ENCODE data around the gene LHX4.
A peak's percentile ranks its signal among the peaks of the same experiment; 100 is the strongest.

Gene LHX4

GRCh38 chr1:180224902-180225301, 5.2 kb upstream of the LHX4 start:
- Histone ChIP-seq H3K9ac (ENCODE audit: low read depth in 1 of 2, low read length in 2 of 2) (no peak overlapping the region), H3K4me3 (ENCODE audit: low read length in 2 of 2) (no peak overlapping the region), H3K36me3 (ENCODE audit: control insufficient read depth in 2 of 2, insufficient read depth in 2 of 2, low read length in 2 of 2) (no peaks in the 10 kb centered on the region), H3K27ac (ENCODE audit: low read depth in 2 of 2, low read length in 2 of 2) (no peak overlapping the region), H3K9me3 (ENCODE audit: control insufficient read depth in 2 of 2, low read length in 2 of 2) (no peaks in the 10 kb centered on the region), H3K27me3 (ENCODE audit: control insufficient read depth in 2 of 2, insufficient read depth in 2 of 2, low read length in 2 of 2) (peaks cover 44 to 63% of the 10 kb centered on the region in 2 donors), H3K4me1 (ENCODE audit: control insufficient read depth in 2 of 2, insufficient read depth in 2 of 2, low read length in 2 of 2) (peaks cover 0 to 5% of the 10 kb centered on the region in 2 donors)

GRCh38 chr1:180225403-180225802, 4.7 kb upstream of the LHX4 start:
- Histone ChIP-seq H3K4me3 (ENCODE audit: low read length in 2 of 2) (no peak overlapping the region), H3K27me3 (ENCODE audit: control insufficient read depth in 2 of 2, insufficient read depth in 2 of 2, low read length in 2 of 2) (peaks cover 46 to 66% of the 10 kb centered on the region in 2 donors), H3K9ac (ENCODE audit: low read depth in 1 of 2, low read length in 2 of 2) (no peak overlapping the region), H3K9me3 (ENCODE audit: control insufficient read depth in 2 of 2, low read length in 2 of 2) (no peaks in the 10 kb centered on the region), H3K4me1 (ENCODE audit: control insufficient read depth in 2 of 2, insufficient read depth in 2 of 2, low read length in 2 of 2) (peaks cover 1 to 7% of the 10 kb centered on the region in 2 donors), H3K27ac (ENCODE audit: low read depth in 2 of 2, low read length in 2 of 2) (no peak overlapping the region), H3K36me3 (ENCODE audit: control insufficient read depth in 2 of 2, insufficient read depth in 2 of 2, low read length in 2 of 2) (no peaks in the 10 kb centered on the region)

- Histone ChIP-seq H3K9me3 (ENCODE audit: control insufficient read depth in 2 of 2, low read length in 2 of 2) (no peaks in the 10 kb centered on the region), H3K4me3 (ENCODE audit: low read length in 2 of 2) (no peak overlapping the region), H3K4me1 (ENCODE audit: control insufficient read depth in 2 of 2, insufficient read depth in 2 of 2, low read length in 2 of 2) (peaks cover 13 to 17% of the 10 kb centered on the region in 2 donors), H3K36me3 (ENCODE audit: control insufficient read depth in 2 of 2, insufficient read depth in 2 of 2, low read length in 2 of 2) (no peaks in the 10 kb centered on the region), H3K27me3 (ENCODE audit: control insufficient read depth in 2 of 2, insufficient read depth in 2 of 2, low read length in 2 of 2) (peaks cover 65 to 78% of the 10 kb centered on the region in 2 donors), H3K27ac (ENCODE audit: low read depth in 2 of 2, low read length in 2 of 2) (no peak overlapping the region), H3K9ac (ENCODE audit: low read depth in 1 of 2, low read length in 2 of 2) (no peak overlapping the region)
Measured at GRCh38 chr1:180227861-180228647, 2.0 kb upstream of the LHX4 start.

- H3K36me3 ChIP-seq (ENCODE audit: control insufficient read depth in 2 of 2, insufficient read depth in 2 of 2, low read length in 2 of 2) = no peaks in the 10 kb centered on the region
- no peaks in the 10 kb centered on the region for H3K9me3 ChIP-seq (ENCODE audit: control insufficient read depth in 2 of 2, low read length in 2 of 2)
- no peak overlapping the region for H3K27ac ChIP-seq (ENCODE audit: low read depth in 2 of 2, low read length in 2 of 2)
- peaks cover 70 to 81% of the 10 kb centered on the region in 2 donors for H3K27me3 ChIP-seq (ENCODE audit: control insufficient read depth in 2 of 2, insufficient read depth in 2 of 2, low read length in 2 of 2)
- H3K4me3 ChIP-seq (ENCODE audit: low read length in 2 of 2) = peak overlapping the region; percentile 60 to 67
- H3K9ac ChIP-seq (ENCODE audit: low read depth in 1 of 2, low read length in 2 of 2) = no peak overlapping the region
- H3K4me1 ChIP-seq (ENCODE audit: control insufficient read depth in 2 of 2, insufficient read depth in 2 of 2, low read length in 2 of 2) = peaks cover 13 to 17% of the 10 kb centered on the region in 2 donors
Measured at GRCh38 chr1:180228648-180229482, 1.2 kb upstream of the LHX4 start.

DNA sequence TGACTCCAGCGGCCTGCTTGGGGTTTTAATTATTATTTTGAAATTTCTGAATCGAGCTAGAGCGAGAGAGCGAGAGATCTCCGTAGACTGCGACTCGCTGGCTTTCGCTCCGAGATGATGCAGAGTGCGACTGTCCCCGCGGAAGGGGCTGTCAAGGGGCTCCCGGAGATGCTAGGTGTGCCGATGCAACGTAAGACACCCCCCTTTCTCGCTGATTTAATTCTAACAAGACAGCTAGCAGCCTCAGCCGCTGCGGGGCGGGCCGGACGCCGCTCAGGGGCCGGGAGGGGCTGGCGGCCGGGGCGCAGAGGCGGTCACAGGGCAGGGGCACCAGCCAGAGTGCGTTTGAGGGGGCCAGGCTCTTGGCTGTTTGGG, 339 bp downstream of the LHX4 start:
- H3K4me1 ChIP-seq (ENCODE audit: control insufficient read depth in 2 of 2, insufficient read depth in 2 of 2, low read length in 2 of 2) = peaks cover 24 to 29% of the 10 kb centered on the region in 2 donors
- H3K27me3 ChIP-seq (ENCODE audit: control insufficient read depth in 2 of 2, insufficient read depth in 2 of 2, low read length in 2 of 2) = peaks cover 72 to 85% of the 10 kb centered on the region in 2 donors
- H3K9me3 ChIP-seq (ENCODE audit: control insufficient read depth in 2 of 2, low read length in 2 of 2) = no peaks in the 10 kb centered on the region
- H3K4me3 ChIP-seq (ENCODE audit: low read length in 2 of 2) = peak overlapping the region; percentile 51 to 61
- H3K27ac ChIP-seq (ENCODE audit: low read depth in 2 of 2, low read length in 2 of 2) = no peak overlapping the region
- H3K9ac ChIP-seq (ENCODE audit: low read depth in 1 of 2, low read length in 2 of 2) = no peak overlapping the region
- H3K36me3 ChIP-seq (ENCODE audit: control insufficient read depth in 2 of 2, insufficient read depth in 2 of 2, low read length in 2 of 2) = no peaks in the 10 kb centered on the region

DNA sequence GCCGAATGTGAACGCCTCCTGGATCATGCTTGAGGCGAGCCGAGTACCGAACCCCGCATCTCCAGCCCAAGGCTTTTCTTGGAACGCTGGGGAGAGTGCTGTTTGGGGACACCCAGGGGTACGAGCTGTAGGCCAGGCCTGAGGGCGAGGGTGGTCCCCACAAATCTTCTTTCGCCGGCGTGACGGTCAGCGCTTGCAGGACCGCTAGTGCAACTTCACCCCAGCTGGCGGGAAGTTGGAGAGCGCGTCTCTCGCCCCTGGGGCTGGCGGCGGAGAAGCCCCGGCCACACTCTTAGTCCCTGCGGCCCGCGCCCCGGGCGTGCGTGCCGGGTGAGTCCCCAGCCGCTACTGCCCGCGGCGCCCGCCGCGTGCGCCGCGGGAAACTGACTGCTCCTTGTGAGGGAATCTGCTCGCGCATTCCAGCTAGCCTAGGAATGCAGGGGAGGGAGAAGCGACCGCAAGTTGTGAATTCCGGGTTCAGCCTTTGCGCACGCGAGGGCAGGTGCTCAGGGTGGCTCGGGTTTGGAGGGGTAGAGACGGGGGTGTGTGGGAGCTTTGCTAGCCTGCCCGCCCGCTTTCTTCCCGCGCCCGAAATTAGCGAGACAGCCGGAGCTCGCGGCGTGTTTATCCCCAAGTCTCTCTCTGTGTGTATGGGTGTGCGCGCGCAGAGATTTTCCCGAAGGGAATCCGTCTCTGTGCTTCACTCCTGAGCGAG, 884 bp downstream of the LHX4 start:
- peak overlapping the region; percentile 49 to 61 for H3K4me3 ChIP-seq (ENCODE audit: low read length in 2 of 2)
- no peak overlapping the region for H3K9ac ChIP-seq (ENCODE audit: low read depth in 1 of 2, low read length in 2 of 2)
- no peaks in the 10 kb centered on the region for H3K9me3 ChIP-seq (ENCODE audit: control insufficient read depth in 2 of 2, low read length in 2 of 2)
- H3K27ac ChIP-seq (ENCODE audit: low read depth in 2 of 2, low read length in 2 of 2) = no peak overlapping the region
- H3K36me3 ChIP-seq (ENCODE audit: control insufficient read depth in 2 of 2, insufficient read depth in 2 of 2, low read length in 2 of 2) = no peaks in the 10 kb centered on the region
- peaks cover 30 to 32% of the 10 kb centered on the region in 2 donors for H3K4me1 ChIP-seq (ENCODE audit: control insufficient read depth in 2 of 2, insufficient read depth in 2 of 2, low read length in 2 of 2)
- H3K27me3 ChIP-seq (ENCODE audit: control insufficient read depth in 2 of 2, insufficient read depth in 2 of 2, low read length in 2 of 2) = peaks cover 74 to 86% of the 10 kb centered on the region in 2 donors

- no peak overlapping the region for H3K9ac ChIP-seq (ENCODE audit: low read depth in 1 of 2, low read length in 2 of 2)
- peaks cover 34% of the 10 kb centered on the region in 2 donors for H3K4me1 ChIP-seq (ENCODE audit: control insufficient read depth in 2 of 2, insufficient read depth in 2 of 2, low read length in 2 of 2)
- no peaks in the 10 kb centered on the region for H3K36me3 ChIP-seq (ENCODE audit: control insufficient read depth in 2 of 2, insufficient read depth in 2 of 2, low read length in 2 of 2)
- H3K27ac ChIP-seq (ENCODE audit: low read depth in 2 of 2, low read length in 2 of 2) = no peak overlapping the region
- no peaks in the 10 kb centered on the region for H3K9me3 ChIP-seq (ENCODE audit: control insufficient read depth in 2 of 2, low read length in 2 of 2)
- H3K4me3 ChIP-seq (ENCODE audit: low read length in 2 of 2) = peak overlapping the region; percentile 49 to 61
- H3K27me3 ChIP-seq (ENCODE audit: control insufficient read depth in 2 of 2, insufficient read depth in 2 of 2, low read length in 2 of 2) = peaks cover 78 to 86% of the 10 kb centered on the region in 2 donors
Measured at GRCh38 chr1:180231506-180231921, 1.4 kb downstream of the LHX4 start.

DNA sequence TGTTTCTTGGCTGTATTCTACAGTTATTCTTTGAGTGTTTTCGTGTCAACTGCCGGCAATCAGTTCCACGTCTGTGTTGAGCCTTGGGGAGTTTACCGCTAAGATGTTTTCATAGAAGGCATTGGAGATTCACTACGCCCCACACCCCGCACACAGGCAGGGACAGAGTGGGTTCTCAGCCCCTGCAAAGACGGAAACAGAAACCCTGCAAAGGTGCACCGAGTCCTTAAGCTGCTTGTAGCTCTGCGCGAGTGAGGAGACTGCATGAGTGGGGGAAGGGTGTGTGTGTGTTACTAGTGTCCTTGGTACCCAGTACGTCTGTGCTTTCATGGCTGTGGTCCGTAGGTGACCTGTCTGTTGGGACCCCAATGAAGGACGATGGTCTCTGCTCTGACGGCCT, 1.9 kb downstream of the LHX4 start:
- Histone ChIP-seq H3K9me3 (ENCODE audit: control insufficient read depth in 2 of 2, low read length in 2 of 2) (no peaks in the 10 kb centered on the region), H3K27me3 (ENCODE audit: control insufficient read depth in 2 of 2, insufficient read depth in 2 of 2, low read length in 2 of 2) (peaks cover 78 to 87% of the 10 kb centered on the region in 2 donors), H3K4me1 (ENCODE audit: control insufficient read depth in 2 of 2, insufficient read depth in 2 of 2, low read length in 2 of 2) (peaks cover 34% of the 10 kb centered on the region in 2 donors), H3K4me3 (ENCODE audit: low read length in 2 of 2) (peak overlapping the region in 1 of 2 donors; percentile 61), H3K9ac (ENCODE audit: low read depth in 1 of 2, low read length in 2 of 2) (no peak overlapping the region), H3K36me3 (ENCODE audit: control insufficient read depth in 2 of 2, insufficient read depth in 2 of 2, low read length in 2 of 2) (no peaks in the 10 kb centered on the region), H3K27ac (ENCODE audit: low read depth in 2 of 2, low read length in 2 of 2) (no peak overlapping the region)

GRCh38 chr1:180232521-180233043, 2.5 kb downstream of the LHX4 start:
- Histone ChIP-seq H3K4me3 (ENCODE audit: low read length in 2 of 2) (no peak overlapping the region), H3K27me3 (ENCODE audit: control insufficient read depth in 2 of 2, insufficient read depth in 2 of 2, low read length in 2 of 2) (peaks cover 82 to 88% of the 10 kb centered on the region in 2 donors), H3K9me3 (ENCODE audit: control insufficient read depth in 2 of 2, low read length in 2 of 2) (no peaks in the 10 kb centered on the region), H3K9ac (ENCODE audit: low read depth in 1 of 2, low read length in 2 of 2) (no peak overlapping the region), H3K27ac (ENCODE audit: low read depth in 2 of 2, low read length in 2 of 2) (no peak overlapping the region), H3K4me1 (ENCODE audit: control insufficient read depth in 2 of 2, insufficient read depth in 2 of 2, low read length in 2 of 2) (peaks cover 34% of the 10 kb centered on the region in 2 donors), H3K36me3 (ENCODE audit: control insufficient read depth in 2 of 2, insufficient read depth in 2 of 2, low read length in 2 of 2) (no peaks in the 10 kb centered on the region)

Data from mucosa of rectum (tissue), 2 donors.